SW 1271 (cell line): Measurements from ENCODE around the gene NF2.
A peak's percentile ranks its signal among the peaks of the same experiment; 100 is the strongest.

Source experiments
- DNase-seq, 2 experiments: peaks; one replicate each; lab custom pipeline; 2025; lab: John Stamatoyannopoulos, UW

NF2 gene

DNA sequence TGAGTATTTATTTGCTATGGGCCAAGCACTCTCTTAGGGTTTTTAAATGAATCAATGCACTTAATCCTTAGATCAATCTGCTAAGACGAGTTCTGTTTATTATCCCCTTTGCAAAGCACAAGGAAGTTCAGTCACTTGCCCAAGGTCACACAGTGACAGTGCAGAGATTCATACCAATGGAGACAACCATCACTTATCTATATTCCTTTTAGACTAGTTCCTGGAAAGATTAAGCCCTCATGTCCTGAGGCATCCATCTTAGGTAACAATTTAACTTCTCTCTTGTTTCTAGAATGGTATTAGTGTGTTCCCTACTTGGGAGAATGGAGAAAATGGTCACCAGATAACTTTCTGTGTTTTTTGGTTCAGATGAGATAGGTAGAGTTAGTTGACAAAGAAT is 28.3 kb downstream of the NF2 start:
- DNase-seq: no peak

DNA sequence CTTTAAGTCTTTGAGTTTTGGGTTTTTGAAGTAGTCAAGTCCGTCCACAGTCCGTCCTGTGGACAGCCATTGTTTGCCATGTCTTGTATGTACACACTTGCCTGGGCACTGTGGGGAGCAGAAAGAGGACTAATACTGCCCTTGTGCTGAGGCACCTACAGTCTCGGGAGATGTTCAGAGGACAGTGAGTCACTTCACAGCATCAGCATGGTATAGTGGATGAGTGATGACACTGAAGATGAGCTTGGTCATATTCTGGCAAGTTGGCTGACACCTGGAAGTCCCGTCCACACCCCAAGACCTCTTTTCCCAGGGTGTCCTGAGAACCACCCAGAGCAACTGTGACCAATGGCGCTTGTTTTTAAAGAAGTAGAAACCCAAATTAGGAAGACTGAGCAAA is 29.2 kb downstream of the NF2 start:
- DNase-seq: no peak

DNA sequence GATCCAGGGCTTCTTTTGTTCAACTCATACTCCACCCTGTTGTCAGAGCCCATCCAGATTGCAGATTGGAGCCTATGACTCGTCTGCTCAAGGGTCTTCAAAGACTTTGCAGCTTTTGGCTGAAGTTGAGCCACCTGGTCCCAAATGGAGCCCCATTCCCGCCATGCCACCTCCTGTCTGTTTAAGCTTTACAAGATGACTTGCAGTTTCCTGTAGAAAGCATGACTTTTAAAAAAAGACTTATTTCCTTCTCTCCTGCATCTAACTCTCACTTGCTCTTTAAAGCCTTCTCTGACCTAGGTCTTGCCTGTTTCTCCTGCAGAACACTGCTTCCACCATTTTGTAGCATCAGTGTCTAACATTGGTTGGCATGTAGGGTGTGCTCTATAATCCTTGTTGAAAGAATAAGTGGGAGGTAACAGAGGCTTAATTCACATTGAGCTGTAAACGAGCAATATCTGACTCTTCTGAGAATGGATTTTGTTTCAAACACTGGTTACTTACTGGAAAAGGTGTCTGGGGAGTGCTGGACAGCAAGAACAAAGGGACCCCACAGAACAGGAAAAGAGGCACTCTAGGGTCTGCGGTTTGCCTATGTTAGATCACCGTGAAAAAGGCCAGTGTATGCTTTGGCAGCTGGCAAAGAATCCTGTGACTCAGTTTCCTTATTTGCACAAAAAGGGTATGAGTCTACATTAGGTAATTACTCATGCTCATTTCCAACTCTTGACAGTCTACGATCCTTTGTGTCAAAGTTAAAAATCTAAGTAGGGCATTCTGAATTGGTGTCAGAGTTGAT is 30.3 kb downstream of the NF2 start:
- DNase-seq: no peak

DNA sequence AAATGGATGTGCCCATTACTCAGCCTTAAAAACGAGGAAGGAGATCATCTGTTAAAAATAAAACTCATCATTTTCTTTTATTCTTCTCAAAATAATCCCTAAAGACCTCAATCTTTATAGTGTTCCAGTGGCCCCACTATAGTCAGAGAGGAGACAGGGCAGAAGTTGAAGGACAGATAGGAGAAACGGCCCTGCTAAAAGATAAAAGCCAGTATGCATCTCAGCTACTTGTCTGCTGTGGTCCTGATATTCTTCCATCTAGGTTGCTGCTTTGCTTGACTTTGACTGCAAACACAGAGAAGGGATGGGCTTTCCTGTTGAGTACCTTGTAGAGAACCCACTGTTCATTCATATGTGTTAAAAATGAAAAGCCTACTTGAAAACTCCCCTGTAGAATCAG is 31.4 kb downstream of the NF2 start:
- DNase-seq: no peak

DNA sequence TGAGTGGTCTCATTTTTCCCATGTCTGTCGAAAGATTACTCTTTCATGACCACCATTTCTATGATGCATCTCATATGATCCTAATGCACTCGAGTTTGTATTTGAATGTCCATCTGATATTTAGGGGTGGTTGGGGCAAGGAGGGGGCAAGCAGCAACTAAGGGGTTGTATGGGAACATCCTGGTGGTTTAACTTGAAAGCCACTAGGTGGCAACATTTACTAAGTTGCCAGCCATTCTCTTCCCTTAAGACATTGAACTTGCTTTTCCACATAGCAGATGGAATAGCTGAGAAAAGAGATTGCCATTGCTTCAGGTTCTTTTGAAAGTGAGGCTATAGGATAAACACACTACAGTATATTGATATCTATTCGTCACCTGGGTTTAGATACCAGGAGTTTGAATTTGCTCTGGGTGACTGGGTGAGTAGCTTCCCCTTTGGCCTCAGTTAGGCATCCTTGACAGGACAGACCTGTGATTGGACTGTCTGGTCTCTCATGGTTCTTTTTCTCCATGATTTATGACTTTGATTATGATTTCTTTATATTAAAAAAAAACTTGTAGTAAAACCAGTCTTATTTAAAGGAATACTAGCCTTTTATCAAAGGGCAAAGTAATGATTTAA is 32.4 kb downstream of the NF2 start:
- peak in 1 of 2 experiments; percentile 48 for DNase-seq

DNA sequence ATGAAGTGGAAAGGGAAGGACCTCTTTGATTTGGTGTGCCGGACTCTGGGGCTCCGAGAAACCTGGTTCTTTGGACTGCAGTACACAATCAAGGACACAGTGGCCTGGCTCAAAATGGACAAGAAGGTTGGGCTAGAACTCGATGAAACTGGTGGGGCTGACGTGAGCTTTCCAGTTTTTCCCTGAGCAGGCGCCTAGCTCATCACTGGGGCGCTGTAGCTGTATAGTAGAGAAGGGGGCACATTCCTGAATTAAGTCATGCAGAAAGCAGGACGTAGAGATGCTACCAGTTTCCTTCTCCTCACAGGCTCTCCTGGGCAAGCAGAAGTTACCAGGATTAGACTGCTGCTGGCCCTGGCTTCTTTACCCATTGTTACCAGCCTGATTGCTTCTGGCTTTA is 33.3 kb downstream of the NF2 start:
- no peak for DNase-seq

DNA sequence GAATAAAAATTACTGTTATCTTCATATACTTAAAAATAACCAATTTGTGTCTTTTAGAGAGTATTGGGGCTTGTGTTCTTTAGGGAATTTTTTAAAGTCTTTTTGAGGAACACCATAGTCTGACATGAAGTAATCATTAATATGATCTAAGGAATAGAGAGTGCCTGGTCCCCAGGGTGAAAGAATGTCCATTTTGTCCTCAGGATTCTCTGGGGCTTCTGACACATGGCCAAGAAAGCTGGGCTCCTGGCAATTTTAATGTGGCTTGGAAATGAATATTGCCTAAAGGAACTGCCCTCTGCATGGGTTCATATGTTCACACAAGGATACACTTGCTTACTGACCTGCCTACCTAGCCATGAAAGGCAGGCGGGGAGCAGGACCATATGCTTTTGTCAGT is 33.7 kb downstream of the NF2 start:
- no peak for DNase-seq

DNA sequence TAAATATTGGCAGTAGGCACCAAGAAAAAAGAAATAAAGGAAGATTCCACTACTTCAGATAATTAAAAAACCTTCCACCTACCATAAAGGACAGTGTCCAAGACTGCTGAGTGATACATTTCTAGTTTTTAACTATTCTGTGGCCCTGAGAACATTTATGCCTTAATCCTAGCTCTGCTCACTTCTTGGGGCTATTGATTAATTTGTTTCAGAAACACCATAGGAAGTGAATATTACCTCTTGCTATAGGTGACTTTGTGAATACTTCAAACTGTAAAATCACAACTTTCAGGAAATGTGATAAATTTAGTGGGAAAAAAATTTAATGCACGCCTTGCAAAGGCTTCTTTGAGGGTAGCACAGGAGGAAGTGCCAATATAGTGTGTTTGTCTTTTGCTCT is 35.2 kb downstream of the NF2 start:
- DNase-seq: no peak

DNA sequence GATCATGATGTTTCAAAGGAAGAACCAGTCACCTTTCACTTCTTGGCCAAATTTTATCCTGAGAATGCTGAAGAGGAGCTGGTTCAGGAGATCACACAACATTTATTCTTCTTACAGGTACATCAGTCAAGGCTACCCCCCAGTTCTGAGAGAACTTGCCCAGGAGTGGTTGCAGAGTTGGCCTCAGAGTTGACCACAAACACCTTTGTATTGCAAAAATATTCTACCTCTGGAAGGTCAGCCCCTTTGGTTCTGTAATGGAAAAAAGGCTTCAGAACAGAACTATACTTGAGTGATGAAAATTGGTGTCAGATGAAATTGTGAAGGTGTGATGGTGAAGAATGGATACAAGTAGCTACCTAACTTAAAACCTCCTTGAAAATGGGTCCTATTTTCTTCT is 35.7 kb downstream of the NF2 start:
- no peak for DNase-seq

DNA sequence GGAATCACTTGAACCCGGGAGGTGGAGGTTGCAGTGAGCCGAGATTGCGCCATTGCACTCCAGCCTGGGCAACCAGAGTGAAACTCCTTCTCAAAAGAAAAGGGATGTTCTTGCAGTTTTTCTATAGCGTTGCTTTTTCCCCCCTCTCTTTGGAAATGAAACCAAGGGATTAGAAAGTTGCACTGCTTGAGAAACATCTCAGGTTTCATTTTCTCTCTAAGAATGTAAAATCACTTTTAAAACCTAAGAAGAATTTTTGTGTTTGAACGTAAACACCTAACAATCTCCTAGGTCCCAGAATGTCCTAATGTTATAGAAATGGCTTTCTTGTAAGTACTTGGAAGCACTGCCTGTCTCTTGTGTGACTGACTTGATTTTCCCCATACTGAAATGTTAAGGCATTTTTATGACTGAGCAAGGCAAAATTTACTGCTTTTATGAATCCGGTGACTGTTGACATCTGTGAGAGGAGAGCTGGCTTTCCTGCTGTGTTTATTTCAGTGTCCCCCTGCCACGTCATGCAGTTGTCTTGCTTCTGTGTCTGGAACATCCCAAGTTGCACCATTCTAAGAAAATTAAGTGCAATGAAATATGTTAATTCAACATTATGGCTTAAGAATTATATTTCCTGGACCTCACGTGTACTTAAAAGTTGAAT is 37.7 kb downstream of the NF2 start:
- DNase-seq: no peak

DNA sequence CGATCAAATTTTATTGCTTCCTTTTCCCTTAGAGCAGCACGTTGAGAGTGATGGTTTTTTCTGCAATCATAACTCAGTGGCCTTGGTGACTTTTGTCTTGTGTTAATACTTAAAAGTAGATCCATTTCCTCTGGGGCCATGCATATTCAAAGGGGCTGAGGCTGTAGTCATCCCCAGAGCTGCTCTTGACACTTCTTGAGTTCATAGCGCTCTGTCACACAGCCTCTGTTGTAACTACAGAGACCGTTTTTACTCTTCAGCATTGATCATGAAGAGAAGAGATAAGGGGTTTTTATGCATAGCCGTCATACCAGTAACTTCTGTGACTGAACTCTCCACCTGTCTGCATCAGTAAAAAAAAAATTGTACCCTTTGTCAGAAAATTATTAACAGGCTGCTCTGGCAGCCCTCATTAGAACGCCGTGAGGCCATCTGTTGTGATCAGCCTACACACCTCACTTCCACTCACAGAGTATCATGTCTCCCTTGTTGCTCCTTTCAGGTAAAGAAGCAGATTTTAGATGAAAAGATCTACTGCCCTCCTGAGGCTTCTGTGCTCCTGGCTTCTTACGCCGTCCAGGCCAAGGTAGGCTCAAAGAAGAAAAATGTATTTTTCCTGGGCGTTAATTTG is 38.4 kb downstream of the NF2 start:
- no peak for DNase-seq

DNA sequence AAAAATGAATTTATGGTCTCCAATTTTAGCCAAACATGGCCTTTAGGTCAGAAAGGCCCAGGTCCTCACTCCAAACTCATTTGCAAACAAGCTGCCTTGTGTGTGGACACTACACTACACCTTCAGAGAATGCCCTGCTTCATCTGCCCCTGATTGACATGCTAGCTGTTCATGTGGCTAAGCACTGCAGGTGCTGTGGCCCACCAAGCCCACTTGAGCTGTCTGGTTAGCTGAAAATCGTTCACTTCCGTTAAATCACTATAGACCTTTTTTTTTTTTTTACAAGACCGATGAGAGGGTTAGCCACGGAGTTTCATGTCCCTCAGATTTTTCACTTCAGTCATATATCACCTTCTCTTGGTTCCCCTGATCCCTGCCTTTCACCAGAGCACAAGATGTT is 39.3 kb downstream of the NF2 start:
- DNase-seq: no peak

DNA sequence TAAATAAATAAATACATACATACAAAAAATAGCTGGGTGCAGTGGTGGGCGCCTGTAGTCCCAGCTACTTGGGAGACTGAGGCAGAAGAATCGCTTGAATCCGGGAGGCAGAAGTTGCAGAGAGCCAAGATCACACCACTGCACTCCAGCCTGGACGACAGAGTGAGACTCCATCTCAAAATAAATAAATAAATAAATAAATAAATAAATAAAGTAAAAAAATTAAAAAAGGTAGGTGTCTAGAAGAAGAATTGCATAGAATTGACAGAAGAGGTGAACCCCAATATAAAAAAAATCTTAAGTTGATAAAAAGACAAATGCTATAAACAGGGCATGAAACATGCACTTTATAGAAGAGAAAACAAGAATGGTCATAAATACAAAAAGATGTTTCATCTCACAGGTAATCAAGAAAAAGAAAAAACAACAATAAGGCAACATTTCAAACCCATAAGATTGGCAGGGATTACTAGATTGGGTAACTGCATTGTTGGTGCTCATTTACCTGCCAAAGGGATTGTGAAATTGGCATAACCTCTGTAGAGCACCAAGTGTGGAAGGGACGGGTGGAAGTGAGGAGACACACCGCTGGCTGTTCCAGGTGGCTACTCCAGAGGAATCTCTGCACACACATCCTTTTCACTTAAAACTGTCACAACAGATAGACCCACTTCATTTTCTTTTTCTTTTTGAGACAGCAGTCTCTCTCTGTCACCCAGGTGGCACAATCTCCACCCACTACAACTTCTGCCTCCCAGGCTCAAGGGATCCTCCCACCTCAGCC is 44.7 kb downstream of the NF2 start:
- DNase-seq: no peak

DNA sequence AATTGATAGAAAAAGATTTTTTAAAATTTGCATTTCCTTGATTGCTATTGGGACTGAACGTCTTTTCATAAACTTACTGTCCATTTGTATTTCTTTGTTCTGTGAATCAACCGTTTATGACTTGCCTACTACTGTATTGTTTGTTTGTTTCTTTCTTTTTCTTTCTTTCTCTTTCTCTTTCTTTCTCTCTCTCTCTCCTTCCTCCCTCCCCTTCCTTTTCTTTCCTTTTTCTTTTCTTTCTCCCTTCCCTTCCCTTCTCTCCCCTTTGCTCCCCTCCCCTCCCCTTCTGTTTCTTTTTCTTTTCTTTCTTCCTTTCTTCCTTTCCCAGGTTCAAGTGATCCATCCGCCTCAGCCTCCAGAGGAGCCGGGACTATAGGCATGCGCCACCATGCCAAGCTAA is 46.9 kb downstream of the NF2 start:
- no peak for DNase-seq

DNA sequence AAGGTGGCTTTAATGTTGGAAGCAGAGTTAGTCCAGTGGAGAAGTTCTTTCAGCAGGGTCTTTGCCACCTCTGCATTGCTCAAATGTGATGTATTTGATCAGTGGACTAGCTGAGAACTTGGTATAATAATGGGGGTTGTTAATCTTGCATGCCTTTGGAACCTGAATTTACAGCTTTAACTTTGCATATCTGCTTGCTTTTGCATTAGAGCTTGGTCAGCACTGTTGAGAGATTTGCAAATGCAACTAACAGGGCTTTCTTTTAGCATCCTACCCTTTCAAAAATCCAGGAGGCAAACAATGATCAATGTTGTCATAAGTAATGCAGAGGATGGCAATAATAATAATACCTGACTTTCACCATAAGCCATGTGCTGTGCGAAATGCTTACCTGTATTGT is 48.2 kb downstream of the NF2 start:
- no peak for DNase-seq

DNA sequence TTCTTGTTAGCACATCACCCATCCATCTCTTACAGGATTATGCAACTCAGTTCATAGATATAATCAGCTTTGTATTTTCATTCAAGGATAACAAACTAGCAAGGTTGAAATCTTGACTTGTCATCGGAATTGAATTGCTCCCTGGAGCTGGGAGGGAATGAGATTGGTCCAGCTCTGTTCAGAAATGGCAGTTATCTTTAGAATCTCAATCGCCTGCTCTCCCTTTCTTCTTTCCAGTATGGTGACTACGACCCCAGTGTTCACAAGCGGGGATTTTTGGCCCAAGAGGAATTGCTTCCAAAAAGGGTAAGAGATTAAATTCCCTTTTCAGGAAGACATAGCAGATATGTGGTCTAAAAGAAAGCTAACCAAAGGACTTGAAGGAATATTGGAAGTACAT is 51.0 kb downstream of the NF2 start:
- no peak for DNase-seq

DNA sequence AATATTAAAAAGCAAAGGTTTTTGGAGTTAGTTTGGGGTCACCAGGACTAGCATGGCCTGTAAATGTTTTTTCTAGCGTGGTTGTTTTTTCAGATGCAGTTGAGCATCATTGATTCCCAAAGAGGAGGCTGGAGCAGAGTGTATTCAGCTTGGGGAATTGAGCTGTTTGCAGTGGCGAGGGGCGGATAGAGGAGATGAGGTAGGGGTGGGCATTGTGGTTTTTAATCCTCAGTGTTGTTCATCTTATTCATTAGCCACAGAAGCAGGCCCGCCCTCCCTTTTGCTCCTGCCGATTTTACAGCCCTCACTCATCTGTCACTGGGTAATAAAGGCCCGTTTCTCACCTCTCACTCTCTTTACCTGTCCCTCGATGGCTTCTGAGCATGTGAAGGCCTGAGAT is 51.4 kb downstream of the NF2 start:
- no peak for DNase-seq

DNA sequence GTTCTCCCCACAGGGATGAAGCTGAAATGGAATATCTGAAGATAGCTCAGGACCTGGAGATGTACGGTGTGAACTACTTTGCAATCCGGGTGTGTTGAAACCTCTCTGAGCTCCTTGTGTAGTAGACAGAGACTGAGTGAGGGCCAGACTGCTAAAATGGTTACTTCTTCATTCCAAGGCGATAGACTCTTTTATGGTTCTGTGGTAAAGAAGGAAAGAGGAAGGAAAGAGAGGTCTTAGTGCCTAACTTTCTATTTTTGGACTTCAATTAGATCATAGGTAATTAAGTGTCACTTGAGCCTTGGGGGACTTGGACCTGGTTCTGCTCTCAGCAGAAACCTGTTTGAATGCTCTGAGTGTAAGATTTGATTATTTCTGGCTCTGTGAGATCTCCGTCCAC is 54.7 kb downstream of the NF2 start:
- DNase-seq: no peak

DNA sequence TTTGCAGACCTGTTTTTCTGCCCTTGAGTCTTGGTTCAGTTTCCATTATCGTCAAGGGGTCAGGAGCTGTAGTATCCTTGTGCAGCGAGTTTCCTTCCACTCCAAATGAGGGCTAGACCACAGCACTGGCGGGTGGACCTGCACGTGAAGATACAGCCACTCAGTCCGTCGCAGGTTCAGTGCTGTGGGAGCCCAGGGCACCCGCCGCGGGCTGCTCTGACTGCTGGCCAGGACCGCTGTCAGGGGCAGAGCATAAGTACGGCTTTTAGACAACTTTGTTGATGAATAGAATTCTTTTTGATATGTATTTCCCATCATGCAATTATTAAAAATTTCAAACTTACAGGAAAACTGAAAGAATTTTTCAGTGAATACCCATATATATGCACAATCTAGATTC is 56.6 kb downstream of the NF2 start:
- DNase-seq: no peak

DNA sequence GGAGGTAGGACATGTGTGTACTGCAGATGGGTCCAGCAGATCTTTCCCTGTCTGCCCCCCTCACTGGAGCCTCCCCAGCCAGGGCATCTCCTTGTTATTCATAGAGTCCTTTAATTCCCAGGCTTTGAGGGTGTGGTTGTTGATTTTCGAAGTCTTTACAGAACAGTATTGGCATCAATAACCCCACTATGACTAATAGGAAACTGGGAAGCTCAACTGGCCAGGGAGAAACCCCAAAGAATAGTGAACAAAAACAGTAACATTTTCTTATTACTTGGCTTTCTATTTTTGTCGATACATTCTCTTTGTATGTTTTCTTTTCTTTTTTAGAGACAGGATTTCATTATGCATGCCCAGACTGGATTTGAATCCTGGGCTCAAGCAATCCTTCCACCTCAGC is 57.9 kb downstream of the NF2 start:
- no peak for DNase-seq

DNA sequence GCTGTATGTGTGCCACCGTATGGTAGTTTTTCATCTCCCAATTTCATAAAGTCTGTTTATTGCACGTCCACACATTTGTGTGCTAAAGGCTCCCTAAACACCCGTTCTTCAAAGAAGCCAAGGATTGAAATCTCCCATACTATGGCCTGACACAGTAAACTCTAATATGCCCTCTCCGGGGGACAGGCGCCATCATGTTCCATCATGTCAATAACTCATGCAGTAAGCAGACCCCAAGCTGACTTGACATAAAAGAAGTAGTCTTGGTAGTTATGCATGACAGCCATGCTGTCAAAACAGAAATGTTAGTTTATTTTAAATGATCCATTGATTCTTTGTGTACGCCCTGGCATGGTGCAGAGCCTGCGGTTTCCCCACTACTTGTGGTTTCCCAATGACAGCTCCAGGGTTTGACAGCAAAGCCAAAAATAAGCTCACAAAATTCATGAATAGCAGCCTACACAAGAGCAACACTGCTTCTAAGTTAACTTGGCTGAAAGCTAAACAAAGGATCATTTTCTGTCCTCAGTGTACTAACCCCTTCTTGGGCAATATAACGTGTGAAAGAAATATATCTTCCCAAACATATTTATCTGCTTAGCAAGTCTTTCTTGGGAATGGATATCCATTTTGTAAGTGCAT is 59.9 kb downstream of the NF2 start:
- DNase-seq: no peak

DNA sequence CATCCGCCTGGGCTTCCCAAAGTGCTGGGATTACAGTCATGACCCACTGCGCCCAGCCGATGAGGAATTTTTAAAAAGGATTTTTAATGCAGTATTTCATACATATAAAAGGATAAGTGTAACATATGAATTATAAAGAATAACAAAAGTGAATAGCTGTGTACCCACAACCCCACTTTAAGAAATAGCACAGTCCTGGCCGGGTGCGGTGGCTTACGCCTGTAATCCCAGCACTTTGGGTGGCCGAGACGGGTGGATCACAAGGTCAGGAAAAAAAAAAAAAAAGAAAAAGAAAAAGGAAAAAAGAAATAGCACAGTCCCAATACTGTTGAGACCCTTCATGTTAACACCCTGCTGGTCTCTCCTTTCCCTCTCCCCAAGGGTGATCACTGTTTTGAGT is 62.1 kb downstream of the NF2 start:
- no peak for DNase-seq
